Stimulated activated naive CD4-positive, alpha-beta T cell treated with Interleukin-2 at 50 U/mL for 16 hours (primary cell): ENCODE data around the gene ZFYVE26.
"Not testable (repeated sequence)": the region's sequence is repeated elsewhere in the genome, so short reads cannot be mapped to it uniquely, and the experiment has no call there.

Experiments used
- DNase-seq: peaks from one replicate; lab custom pipeline; 2025; lab: John Stamatoyannopoulos, UW

ZFYVE26 gene

GRCh38 chr14:67749341-67750084 is 66.9 kb downstream of the ZFYVE26 start:
- DNase-seq, result no peak

GRCh38 chr14:67748312-67748711 is 68.1 kb downstream of the ZFYVE26 start:
- no peak for DNase-seq

- DNase-seq, result no peak
These were observed 69.5 kb downstream of the ZFYVE26 start for GRCh38 chr14:67746927-67747326.

- DNase-seq, result no peak
These were observed 72.3 kb downstream of the ZFYVE26 start for GRCh38 chr14:67744046-67744445.

DNA sequence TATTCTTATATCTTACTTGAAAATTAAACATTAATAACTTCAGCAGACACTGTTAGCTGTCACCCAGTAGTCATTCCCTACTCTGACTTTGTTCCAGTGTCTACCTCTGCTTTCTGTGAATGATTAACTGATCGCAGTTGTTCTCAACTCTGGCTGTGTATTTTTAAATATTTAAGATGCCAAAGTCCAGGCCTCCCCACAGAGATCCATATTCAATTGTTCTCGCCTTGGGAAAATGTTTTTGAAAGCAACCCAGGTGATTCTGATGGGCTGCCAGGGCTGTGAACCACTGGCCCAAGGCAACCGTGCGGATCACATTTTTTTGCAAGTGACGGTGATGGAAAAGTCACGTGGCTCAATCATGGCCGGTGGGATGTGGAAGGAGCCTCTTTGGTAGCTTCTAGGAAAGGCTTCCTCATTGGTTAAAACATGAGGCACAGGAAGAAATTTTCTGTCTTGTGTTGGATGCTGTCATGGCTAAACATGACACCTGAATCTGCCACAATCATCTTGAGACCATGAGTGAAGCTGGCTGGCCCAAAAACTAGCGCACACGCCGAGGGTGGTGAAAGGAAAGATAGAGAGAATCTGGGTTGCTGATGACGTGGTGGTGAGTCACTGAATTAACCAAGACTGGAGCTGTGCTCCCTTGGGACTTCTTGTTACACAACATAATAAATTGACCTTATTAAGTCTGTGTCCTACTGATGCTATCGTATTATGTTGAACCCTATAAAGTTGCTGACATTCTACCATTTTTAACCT is 77.5 kb downstream of the ZFYVE26 start:
- DNase-seq, result no peak

DNA sequence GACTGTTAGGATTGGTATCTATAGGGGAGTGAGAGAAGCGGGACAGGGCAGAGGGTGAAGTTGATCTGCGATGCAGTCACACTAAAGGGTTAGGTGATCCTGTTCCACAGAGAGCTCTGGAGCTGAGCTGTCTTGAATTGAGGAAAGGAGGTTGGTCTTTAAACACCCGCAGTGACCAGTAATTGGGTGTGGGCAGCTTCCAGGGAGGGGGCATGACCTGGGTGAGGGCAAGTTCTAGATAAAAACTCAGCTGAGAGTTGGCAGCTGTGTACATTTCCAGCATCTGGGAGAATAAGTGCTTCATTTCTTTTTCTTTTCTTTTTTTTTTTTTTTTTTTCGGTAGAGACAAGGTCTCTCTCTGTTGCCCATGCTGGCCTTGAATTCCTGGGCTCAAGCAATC is 79.6 kb downstream of the ZFYVE26 start:
- DNase-seq, result no peak

GRCh38 chr14:67735336-67736147 is 80.8 kb downstream of the ZFYVE26 start:
- no peak for DNase-seq

GRCh38 chr14:67734675-67735074 is 81.7 kb downstream of the ZFYVE26 start:
- no peak for DNase-seq

DNA sequence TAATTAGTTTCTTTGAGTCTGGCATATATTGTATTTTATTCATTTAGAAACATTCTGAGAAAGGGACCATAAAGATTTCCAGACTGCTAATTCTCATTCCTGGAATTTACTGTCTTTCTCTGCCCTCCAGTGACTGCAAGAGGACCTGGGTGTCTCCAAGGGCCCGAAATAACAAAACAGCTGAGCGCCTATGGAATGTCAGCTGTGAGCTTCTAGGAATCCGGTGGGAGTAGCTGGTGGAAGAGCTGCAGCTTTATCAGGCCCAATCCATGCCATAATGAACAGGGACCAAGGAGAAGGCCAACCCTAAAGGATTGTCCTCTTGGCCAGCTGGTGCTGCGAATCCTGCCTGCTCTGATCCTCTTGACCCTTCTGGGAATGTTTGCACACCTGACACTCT is 82.8 kb downstream of the ZFYVE26 start:
- DNase-seq, result no peak

- no peak for DNase-seq
These were observed 87.1 kb downstream of the ZFYVE26 start for GRCh38 chr14:67729072-67729885.

DNA sequence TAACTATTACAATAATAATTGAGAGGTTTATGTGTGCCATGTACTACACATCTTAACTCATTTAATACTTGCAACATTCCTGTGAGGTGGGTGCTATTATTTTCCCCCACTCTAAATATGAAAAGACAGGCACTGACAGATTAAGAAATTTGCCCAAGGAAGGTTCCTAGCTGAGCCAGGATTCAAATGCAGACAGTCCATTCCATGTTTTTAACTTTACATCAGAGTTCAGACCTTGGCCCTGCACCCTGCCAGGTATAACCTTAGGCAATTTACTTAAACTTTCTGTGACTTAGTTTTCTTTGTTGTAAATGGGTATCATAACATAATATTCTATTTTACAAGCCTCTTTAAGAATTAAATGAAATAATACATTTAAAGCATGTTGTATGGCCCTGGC is 88.1 kb downstream of the ZFYVE26 start:
- no peak for DNase-seq

DNA sequence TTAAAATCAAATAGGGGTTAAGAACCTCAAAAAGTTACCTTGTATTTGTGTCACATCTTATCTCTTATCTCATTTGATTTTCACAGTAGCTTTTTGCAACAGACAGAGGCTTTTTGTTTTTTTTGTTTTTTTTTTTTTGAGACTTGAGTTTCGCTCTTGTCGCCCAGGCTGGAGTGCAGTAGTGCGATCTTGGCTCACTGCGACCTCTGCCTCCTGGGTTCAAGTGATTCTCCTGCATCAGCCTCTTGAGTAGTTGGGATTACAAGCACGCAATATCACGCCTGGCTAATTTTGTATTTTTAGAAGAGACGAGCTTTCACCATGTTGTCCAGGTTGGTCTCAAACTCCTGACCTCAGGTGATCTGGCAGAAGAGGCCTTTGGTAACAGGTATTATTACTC is 89.0 kb downstream of the ZFYVE26 start:
- no peak for DNase-seq

DNA sequence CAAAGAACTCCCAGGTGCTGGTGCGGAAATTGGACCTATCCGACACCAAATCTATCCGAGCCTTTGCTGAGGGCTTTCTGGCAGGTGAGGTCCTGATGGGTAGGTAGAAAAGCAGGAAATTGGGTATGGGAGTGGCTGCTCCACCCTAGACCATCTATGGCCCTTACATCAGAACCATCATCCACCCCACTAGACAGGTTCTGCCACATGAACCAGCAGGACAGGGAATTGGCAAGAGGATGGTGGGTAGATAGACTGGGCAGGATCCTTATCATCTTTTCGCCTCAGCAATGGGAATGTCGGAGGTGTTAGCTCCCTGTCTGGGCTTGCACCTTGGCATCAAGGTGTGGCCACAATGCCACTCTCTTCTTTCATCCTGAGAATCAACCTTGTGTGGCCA is 91.2 kb downstream of the ZFYVE26 start:
- DNase-seq, result no peak

- DNase-seq, result no peak
These were observed 94.1 kb downstream of the ZFYVE26 start for GRCh38 chr14:67722293-67722692.

- no peak for DNase-seq
These were observed 94.5 kb downstream of the ZFYVE26 start for GRCh38 chr14:67721875-67722274.

DNA sequence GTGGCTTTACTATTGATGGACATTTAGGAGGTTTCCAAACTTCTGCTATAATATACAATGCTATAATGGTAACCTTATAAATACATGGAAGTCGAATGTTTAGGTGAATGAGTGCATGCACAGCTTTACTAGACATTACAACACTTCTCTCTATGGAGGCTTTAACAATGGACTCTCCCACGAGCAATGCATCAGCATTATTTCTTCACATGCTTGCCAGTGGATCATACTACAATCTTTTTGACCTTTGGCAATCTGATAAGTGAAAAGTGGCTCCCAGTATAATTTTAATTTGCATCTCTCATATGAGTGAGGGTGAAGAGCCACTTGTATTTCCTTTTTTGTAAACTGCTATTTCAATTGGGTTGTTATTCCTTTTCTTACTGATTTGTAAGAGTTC is 96.5 kb downstream of the ZFYVE26 start:
- no peak for DNase-seq

DNA sequence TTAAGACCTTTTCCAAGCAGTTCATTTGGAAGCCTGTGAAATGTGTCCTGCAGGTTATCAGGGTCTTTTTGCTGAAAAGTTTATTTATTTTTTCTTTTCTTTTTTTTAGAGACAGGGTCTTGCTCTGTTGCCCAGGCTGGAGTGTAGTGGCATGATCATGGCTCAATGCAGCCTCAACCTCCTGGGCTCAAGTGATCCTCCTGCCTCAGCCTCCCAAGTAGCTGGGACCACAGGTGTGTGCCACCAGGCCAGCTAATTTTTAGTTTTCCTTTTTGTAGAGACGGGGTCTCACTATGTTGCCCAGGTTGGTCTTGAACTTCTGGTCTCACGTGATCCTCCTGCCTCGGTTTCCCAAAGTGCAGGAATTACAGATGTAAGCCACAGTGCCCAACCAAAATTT is 97.0 kb downstream of the ZFYVE26 start:
- DNase-seq, result not testable (repeated sequence)

DNA sequence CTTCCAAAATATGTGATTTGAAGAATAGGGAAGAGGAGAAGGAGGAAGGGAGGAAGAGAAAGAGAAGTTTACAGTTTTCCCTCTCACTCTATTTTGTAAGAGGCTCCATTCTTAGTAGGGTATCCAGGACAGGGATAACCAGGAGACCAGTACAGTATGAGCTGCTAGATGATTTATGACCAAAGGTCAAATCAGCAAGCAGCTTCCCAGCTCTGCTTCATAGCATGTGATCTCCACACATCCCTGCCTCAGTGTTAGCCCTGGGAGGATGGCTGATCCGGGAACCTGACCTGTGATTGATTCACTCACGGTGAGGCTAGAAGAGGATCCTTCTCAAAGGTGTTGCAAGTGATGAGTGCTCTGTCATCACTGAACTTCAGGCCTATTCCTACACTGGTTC is 98.1 kb downstream of the ZFYVE26 start:
- no peak for DNase-seq

- no peak for DNase-seq
These were observed 99.3 kb downstream of the ZFYVE26 start for GRCh38 chr14:67717048-67717447.

GRCh38 chr14:67710209-67710608 is 106.2 kb downstream of the ZFYVE26 start:
- DNase-seq, result no peak

- not testable (repeated sequence) for DNase-seq
These were observed 106.6 kb downstream of the ZFYVE26 start for GRCh38 chr14:67709796-67710195.

DNA sequence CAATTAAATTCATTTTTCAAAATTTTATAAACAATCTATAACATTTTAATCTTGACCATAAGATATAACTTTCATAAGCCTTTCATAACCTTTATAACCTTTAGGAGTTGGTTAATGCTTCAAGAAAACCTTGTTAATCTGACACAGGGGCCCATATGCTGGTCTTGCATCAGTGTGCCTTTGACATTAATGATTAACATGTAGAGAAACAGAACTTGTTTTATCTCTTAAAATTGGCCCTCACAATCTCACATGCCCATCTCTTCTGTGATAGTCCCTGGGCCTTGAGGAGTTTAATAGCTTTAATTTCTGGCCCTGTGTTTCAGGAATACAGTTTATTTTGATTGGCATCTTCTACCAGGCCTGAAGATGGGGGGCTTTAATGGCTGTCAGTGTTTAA is 107.0 kb downstream of the ZFYVE26 start:
- DNase-seq, result not testable (repeated sequence)
